ENCODE measurements around the gene GPC6. TPM values are rescaled to one million over a fixed set of nuclear protein-coding genes. Genes with fewer than 3 reads are reported as not detected.

Gene GPC6
- total RNA-seq, 1 donor from 2014 or later, result 15.6 TPM

DNA sequence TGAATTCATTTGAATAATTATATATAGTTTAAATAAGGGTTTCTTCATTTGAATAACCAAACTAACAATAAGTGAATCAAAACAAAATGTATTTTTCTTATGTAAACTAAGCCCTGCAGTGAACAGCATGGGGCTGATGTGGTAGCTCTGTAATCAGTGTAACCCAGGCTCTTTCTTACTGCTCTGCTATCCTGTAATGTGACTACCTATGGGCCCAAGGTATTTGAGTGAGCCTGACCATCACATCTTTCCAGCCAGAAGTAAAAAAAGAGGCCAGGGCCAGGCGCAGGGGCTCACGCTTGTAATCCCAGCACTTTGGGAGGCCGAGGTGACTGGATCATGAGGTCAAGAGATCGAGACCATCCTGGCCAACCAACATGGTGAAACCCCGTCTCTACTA, 758.3 kb downstream of the GPC6 start:
- ATAC-seq (no peak), DNase-seq (ENCODE audit: low spot score) (no peak)

DNA sequence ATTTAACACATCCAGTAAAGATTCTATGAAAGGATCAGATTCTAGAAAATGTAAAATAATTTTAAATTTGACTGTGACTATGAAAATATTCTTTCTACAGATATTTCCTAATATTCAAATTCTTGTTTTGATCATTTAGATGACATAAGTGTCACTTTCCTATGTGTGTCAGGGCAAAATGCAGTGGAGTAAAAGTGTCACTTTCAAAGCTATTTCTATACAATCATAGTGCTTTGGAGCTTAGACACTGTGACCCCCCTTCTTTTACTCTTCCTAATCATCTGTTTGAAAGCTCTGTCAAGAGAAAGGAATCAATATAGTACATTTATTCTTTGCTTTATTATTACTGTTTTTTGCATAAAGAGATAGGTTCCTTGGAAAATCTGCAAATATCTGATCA, 760.9 kb downstream of the GPC6 start:
- no peak for DNase-seq (ENCODE audit: low spot score)
- ATAC-seq, result no peak

DNA sequence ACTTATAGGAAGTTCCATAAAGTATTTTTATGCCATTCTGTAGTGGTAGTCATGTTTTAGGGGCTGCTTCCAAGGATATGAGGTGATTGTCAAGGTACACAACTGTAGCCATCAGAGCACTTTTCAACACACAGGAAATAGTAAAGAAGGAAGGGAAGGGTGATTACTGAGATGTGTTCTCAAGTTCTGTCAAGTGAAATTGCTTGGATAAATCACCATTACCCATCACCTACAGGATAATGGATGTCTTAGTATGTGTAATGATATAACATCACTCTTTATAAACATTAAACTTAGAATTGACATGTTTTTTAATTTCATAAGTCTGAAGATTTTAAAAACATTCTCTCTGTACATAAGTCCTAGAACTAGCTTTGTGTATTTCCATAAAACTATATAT, 765.0 kb downstream of the GPC6 start:
- ATAC-seq (no peak), DNase-seq (ENCODE audit: low spot score) (no peak)

DNA sequence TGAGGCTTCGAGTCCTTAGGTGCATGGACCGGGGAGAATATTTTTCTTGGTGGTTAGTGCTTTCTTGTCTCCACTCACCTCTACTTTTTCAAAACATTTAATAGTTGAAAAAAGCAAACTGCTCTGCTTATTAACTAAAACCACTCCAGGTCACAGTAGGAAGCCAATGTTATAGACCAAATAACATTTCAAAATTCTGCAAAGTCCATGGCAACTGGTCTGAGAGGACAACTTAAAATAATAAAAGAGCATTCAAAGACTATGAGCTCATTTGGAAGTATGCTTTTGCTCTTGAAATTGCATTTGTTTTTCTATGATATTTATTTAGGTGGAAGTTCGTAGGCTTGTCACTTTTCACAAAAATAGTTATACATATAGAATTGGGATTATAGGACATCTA, 769.9 kb downstream of the GPC6 start:
- ATAC-seq (no peak), DNase-seq (ENCODE audit: low spot score) (no peak)

DNA sequence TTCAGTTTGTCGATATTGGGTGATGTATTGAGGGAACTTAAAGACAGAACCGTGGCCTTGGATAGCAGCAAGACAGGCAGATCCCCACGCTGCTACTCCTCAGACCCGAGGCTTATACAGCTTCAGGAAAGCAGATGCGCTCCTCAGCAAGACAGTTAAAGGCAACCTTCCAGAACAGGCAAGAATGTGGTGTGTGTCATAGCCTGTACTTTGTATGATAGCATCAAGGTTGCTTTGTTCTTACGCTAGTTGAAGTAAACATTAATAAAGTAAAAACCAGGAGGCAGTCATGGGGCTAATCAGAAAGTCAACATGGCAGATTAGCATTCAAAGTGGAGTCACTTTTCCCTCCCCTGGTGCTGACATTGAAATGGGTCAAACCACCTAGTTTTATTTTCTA, 779.7 kb downstream of the GPC6 start:
- no peak for ATAC-seq
- DNase-seq (ENCODE audit: low spot score), result no peak

DNA sequence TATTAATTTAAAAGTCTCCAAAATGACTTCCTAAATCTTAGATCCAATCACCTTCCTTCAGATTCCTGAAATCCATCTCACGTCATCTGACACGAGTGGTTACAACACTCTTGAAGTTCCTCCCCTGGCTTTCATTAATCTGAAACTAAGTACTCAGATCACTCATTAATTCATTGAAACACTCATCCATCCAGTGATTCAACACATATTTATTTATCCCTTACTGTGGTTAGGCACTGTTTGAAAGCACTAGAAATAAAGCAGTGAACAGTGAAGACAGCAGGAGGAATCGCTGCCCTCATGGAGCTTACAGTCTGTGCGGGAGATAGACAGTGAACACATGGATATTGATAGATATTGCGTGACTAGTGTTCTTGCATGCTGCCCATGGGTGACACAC, 780.5 kb downstream of the GPC6 start:
- DNase-seq (ENCODE audit: low spot score), result no peak
- no peak for ATAC-seq

DNA sequence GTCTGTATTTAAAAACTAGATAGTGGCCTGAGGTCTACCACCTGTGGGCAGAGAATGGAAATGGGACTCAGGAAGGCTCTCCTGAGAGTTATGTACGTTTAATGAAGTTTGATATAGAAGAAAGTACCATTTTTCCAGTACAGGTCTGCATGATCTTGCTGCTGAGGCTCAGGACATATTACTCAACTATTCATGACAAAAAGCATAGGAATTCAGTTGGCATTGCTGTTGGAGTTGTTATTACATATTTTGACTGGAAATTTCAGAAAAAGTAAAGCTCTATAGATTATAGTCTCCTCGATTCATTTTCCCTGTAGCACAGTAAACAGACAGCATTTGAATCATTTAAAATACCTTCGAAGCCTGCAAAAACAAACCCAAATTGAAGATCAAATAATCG, 783.1 kb downstream of the GPC6 start:
- ATAC-seq (no peak), DNase-seq (ENCODE audit: low spot score) (no peak)

DNA sequence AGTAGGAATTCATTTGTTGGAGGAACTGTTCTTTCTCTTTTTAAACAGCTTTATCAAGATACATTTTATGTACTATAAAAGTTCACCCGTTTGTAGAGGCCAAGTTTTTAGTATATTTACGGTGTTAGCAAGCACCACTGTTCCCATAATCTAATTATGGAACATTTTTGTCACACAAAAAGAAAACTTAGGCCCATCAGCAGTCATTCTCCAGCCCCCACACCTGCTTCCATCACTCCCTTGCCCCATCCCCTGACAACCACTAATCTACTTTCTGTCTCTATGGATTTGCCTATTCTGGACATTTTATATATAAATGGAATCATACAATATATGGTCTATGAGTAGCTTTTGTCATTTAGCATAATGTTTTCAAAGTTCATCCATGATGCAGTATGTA, 787.9 kb downstream of the GPC6 start:
- no peak for DNase-seq (ENCODE audit: low spot score)
- no peak for ATAC-seq

DNA sequence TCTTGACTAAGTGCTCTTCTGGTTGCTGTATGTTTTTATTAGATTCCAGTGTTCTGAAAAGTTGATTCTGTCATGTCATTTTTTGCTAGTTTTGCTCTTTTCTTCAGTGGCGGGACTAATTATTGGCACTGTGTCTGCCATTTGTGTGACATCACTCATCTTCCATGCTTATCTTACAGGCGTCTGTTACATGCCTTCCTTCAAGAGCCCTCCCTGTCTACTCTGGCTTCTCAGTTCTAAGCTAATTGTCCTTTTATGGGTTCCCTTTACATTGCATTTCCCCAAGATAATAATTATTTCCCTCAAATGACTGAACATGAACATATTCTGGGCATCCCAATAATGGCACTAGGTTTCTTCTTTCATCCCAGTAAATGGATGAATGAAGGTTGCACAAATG, 793.8 kb downstream of the GPC6 start:
- no peak for DNase-seq (ENCODE audit: low spot score)
- ATAC-seq, result no peak

DNA sequence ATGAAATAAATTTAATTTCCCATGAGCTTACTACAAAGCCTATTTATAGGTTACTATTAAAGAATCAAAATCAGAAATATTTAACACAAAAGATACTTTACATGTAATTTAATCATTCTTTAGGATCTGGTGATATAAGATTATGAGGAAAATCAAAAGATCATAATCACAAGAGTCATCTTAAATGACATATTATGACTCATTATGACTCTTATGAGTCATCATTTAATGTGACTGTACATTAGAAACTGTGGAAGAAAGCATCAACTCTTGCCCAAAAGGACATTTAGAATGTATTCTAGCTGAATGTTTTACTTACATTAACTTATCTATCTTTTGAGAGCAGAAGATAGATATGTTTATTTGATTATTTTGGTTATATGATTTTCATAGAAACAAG, 794.2 kb downstream of the GPC6 start:
- ATAC-seq (no peak), DNase-seq (ENCODE audit: low spot score) (no peak)

DNA sequence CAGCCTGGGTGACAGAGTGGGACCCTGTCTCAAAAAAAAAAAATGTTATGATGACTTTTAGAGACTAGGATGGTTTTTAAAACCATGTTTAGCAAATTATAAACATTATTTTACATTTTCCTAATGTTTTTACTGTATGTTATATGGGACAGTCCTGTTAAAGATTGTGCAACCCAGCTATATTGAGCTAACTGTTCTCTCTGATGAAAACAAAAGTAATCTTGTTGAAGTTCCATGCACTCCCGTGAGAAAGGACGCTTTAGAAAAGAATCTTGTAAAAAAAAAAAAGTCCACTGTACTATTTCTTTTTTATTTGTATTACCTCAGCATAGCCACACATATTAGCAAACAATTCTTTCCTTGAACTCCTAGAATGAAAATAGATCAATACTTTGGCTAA, 801.6 kb downstream of the GPC6 start:
- no peak for ATAC-seq
- DNase-seq (ENCODE audit: low spot score), result no peak

DNA sequence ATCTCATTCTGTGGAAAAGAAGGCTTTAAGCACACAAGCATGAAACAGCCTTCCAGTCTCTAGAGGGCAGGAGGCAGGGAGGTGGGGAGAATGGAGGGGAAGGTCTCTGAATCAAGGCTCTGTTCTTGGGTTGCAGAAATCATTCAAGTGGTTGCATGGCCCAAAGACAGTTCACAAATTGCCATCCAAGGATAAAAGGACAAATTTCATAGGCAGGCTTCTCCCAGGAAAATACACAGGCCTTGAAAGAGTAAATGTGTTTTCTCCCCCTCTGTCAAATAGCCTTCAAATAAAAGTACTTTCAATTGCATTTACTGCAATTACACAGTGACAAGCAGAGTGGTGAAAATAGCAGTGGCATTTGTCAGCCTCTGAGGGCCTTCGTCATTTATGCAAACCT, 802.0 kb downstream of the GPC6 start:
- DNase-seq (ENCODE audit: low spot score), result no peak
- ATAC-seq, result no peak

DNA sequence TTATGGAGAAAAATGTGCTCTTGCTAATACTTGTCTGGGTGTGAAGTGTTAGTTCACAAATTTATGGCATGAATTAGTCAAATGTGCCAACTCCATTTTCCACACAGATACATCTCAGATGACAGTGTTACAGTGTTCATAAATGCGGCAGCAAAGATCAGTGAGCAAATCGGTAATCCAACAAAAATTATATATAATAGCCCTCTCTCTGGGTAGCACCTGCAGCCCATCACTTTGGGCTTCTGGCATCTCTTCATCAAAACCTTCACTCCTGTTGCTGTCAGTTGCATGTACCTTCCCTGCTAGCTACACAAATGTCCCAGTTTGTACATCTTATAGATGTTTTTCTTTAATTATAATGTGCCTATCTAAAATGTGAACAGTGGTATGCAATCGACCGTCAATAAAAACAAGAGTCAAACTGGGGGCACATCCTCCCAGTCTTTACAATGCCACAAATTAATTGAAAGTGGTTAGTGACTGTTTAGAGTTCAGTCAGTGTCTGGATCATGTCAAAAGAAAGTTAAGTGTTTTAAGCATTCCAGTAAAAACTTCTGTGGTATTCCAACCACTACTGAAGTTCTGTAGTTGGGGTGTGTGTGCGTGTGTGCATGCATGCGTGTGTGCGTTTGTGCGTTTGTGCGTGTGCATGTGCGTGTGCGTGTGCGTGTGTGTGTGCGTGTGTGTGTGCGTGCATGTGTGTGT, 804.0 kb downstream of the GPC6 start:
- ATAC-seq (no peak), DNase-seq (ENCODE audit: low spot score) (no peak)

DNA sequence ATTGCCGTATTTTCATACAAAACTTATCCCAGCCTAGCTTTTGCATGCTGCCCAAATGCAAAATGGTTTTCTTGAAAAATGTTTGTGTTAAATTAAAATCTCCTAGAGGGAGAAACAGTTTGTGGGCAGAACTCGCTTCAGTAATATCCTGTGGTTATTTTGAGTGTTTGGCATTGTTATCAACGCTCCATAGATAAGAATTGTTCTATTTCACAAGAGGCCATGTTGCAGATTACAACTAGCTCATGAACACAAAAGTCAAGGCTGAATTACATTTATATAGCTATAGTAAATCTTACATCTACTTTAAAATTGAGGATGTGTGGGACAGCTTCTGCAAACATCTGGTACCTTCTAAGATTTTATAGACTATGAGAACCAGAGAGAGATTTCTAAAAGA, 805.0 kb downstream of the GPC6 start:
- no peak for DNase-seq (ENCODE audit: low spot score)
- no peak for ATAC-seq

DNA sequence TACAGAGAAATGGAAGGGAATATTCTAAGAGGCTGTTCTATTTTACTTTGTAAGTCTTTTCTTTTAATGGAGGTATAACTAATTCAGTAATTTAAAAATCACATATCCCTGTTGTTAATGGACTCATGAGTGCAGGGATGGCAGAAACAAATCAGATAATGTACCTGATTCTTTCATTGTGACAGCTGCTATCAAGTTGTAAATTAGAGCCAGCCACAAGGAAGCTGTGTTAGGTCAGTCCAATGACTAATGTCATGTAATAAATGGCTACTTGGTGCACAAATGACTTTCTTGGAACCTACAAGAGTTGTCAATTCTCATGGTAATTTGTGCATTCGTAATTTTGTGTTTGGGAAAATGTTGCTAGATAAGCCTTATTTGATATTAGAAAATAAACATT, 806.5 kb downstream of the GPC6 start:
- no peak for DNase-seq (ENCODE audit: low spot score)
- ATAC-seq, result no peak

DNA sequence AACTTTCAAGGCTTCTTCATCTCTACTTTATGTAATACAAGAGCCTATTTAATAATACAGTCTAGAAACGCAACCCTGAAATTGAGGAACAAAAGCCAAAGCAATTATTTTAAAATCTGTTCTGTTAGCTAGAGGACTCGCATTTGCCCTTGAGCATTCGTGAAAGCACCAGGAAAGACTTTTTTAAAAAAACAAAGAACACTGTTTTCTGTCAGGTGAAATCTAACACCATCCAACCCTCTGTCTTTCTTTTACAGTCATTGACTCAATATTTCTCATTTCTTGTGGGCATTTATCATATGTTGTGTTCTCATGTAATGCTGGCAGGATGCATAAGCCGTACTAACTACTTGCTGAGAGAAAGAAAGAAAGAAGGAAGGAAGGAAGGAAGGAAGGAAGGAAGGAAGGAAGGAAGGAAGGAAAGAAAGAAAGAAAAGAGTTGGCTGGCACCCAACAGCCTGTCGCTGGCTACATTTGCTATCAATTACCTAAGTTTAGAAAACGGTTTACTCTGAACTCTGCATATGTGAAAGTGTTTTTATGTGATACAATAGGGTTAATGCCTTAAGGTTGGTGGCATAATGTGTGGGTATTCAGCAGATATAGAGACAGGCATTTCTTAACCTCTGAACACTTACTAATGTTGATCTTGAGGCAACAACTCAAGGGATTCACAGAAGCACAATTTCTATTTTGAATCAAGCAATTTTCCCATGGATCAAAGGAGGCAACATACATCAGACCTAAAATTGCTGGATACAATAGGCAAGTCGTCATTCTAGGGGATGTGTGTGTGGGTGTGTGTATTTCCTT, 807.4 kb downstream of the GPC6 start:
- no peak for ATAC-seq

DNA sequence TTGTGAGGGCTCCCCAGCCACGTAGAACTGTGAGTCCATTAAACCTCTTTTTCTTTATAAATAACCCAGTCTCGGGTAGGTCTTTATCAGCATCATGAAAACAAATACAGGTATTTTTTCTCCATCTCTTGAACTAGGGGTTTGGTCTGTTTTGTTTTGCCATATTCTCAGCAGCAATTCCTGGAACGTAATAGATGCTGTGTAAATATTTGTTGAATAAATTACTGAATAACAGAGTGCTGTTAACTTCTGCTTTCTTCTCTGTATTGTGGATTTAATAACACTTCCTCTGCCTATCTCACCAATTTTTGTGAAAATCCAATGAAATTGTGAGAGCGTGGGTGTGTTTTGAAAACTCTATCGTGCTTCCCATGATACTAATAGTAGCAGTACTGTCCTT, 823.4 kb downstream of the GPC6 start:
- ATAC-seq (peak; percentile 39), DNase-seq (ENCODE audit: low spot score) (no peak)

More for the DNA sequence above, 807.4 kb downstream of the GPC6 start:
- DNase-seq (ENCODE audit: low spot score), result no peak

DNA sequence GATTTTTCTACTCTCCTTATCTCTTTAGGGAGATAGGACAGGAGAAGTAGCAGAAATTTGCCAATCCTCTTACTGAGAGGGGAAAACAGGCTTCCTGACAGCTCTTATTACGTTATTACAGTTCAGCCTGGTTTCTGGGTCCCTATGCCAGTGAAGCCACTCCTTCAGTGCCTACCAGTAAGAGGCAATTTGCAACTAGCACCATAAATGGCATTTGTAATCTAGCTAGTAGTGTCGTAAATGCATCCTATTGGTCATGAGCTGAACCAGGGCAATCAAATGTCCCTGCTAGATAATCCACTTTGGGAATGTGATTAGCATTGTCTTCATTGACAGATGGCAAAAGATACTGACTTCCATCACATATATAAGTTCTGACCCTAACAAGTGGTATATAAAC, 824.1 kb downstream of the GPC6 start:
- DNase-seq (ENCODE audit: low spot score) (no peak), ATAC-seq (no peak)

DNA sequence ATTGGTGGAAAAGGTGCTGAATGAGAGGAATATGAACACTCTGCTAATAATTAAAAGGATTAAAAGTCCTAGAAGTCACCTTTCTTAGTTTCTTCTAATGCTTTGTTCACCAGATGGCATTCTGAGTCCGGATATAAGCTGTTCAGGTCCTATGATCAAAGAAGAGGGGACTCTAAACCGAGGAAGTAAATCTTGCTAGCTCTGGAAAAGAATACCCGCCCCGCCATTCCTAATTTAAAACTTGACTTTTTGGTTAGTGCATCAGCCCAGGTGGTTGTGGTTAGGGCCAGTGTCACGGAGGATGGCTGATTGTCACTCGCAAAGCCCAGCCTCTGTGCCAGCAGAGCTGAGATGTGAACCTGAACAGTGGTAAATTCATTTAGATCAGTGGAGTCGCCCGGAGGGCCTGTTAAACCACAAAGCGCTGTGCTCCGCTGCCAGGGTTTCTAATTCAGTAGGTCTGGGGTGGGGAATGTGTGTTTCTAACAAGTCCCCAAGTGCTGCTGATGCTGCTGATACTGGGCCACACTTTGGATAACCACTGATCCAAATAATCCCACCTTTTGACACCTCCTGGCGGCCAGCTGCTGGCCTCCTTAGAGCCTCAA, 827.5 kb downstream of the GPC6 start:
- DNase-seq (ENCODE audit: low spot score), result no peak
- ATAC-seq, result no peak

DNA sequence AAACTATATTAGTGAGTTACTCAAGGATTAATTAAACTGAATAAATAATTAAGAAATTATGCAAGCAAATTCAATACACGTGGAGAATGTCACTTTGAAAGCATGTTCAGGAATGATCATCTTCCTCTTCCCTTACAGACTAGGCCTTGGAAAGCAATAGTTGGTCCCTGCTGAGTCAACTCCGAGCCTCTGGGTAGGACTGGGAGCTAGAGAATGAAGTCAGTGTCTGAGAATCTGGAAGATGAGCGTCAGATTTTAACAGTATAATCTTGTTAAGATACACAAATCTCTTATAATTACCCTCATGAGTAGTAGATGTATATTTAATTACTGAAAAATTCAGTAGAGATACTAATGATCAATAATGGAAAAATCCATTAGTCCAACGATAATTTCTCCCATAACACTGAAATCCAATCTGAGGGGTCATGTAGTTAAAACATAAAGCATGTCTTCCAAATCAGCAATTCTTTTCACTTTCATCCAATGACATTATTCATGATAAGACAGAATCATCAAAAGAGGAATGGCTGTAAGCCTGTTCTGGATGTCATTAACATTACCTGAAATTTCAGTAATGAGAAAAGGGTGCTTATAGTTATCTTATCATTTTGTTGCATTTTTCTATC, 829.9 kb downstream of the GPC6 start:
- ATAC-seq (no peak), DNase-seq (ENCODE audit: low spot score) (no peak)

DNA sequence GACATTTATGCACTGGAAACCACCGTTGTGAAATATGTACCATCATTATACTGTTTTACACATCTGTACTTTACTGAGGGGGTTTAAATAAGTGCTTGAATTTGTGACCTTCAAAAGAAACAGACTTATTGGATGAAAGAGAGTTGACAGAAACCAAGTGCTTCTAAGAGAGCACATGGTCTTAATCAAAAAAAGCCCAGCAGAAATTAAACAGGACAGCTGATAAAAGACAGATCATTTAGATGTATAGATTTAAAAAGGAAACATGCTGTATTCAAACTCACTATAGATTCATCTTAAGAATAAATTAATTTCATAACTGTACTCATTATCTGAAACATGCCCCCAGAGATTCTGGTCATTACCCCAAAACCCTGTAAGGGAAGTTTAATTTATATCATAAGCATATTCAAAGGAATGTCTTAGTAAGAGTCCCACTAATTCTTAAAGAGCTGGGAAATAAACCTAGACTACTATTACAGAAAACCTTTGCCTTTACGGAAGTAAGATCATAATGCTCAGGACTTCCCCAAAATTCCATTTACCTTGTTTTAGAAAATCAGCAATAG, 831.1 kb downstream of the GPC6 start:
- DNase-seq (ENCODE audit: low spot score) (no peak), ATAC-seq (no peak)
